DND-41 (cell line): ENCODE results near the gene GPR101.

Experiments used
- ATAC-seq: fragments of 200-7000 bp; cut with Tn5 transposase; 3 replicates; pipeline ENCODE4 v1.9.1; 2021; ENCODE audit warnings: low read depth; ENCODE audit not compliant: insufficient read depth
- DNase-seq: peaks from one replicate; pipeline ENCODE4 v3.0.0-alpha.2; 2020
- H2AFZ ChIP-seq: 2 replicates; pipeline ENCODE4 v1.6.0; 2012; ENCODE audit warnings: low read depth, low read length
- H3K27ac ChIP-seq: 2 replicates; pipeline ENCODE4 v1.5.1; 2012; ENCODE audit warnings: low read length, inconsistent platforms
- H3K27me3 ChIP-seq: fragments of 200-600 bp; sonication (generic); 2 replicates; pipeline ENCODE4 v1.6.0; 2012; ENCODE audit warnings: low read length, mild to moderate bottlenecking, inconsistent platforms; ENCODE audit not compliant: insufficient read depth, poor library complexity
- H3K36me3 ChIP-seq: 2 replicates; pipeline ENCODE4 v1.5.1; 2012; ENCODE audit warnings: low read length, inconsistent platforms; ENCODE audit not compliant: insufficient read depth
- H3K4me1 ChIP-seq: 2 replicates; pipeline ENCODE4 v1.5.1; 2012; ENCODE audit warnings: mild to moderate bottlenecking, low read length; ENCODE audit not compliant: insufficient read depth
- H3K4me2 ChIP-seq: 2 replicates; pipeline ENCODE4 v1.6.0; 2012; ENCODE audit warnings: mild to moderate bottlenecking, moderate library complexity, low read length, inconsistent platforms; ENCODE audit not compliant: insufficient read depth
- H3K4me3 ChIP-seq, 2 experiments: fragments of 200-600 bp in 1 of 2; shearing (Covaris generic) in 1 of 2; 2 replicates each; pipeline ENCODE4 v1.5.1; 2012 to 2016; ENCODE audit warnings: inconsistent platforms in 2 of 2, low read length in 2 of 2, mild to moderate bottlenecking in 2 of 2, low read depth in 1 of 2, moderate library complexity in 1 of 2
- H3K79me2 ChIP-seq: 2 replicates; pipeline ENCODE4 v1.6.0; 2012; ENCODE audit warnings: low read length, inconsistent platforms; ENCODE audit not compliant: insufficient read depth
- H3K9ac ChIP-seq: 2 replicates; pipeline ENCODE4 v1.6.0; 2012; ENCODE audit warnings: low read depth, mild to moderate bottlenecking, inconsistent platforms, low read length, moderate library complexity
- H3K9me3 ChIP-seq: 2 replicates; pipeline ENCODE4 v1.5.1; 2012; ENCODE audit warnings: low read length, moderate library complexity, mild to moderate bottlenecking, inconsistent platforms; ENCODE audit not compliant: insufficient read depth, severe bottlenecking
- H4K20me1 ChIP-seq: 2 replicates; pipeline ENCODE4 v1.6.0; 2012; ENCODE audit warnings: low read length; ENCODE audit not compliant: insufficient read depth
- CTCF ChIP-seq: IDR thresholded peaks from 2 replicates; pipeline ENCODE4 v1.5.1; 2012; ENCODE audit warnings: borderline replicate concordance, low read length, moderate library complexity, mild to moderate bottlenecking; ENCODE audit not compliant: poor library complexity, severe bottlenecking; ENCODE audit errors: extremely low read depth
- EZH2 ChIP-seq: IDR thresholded peaks from 3 replicates; pipeline ENCODE4 v1.6.1; 2012; ENCODE audit warnings: borderline replicate concordance, low read depth, mild to moderate bottlenecking, moderate library complexity, low read length, inconsistent platforms; ENCODE audit not compliant: severe bottlenecking

The GPR101 gene

GRCh38 chrX:137034508-137034872 lies 695 bp upstream of the GPR101 start:
- Histone ChIP-seq H3K9me3 (no peaks in the 10 kb centered on the region), H3K4me2 (no peak overlapping the region), H3K27ac (no peak overlapping the region), H3K9ac (no peak overlapping the region), H2AFZ (no peak overlapping the region), H3K27me3 (peaks cover 16% of the 10 kb centered on the region), H3K4me1 (peaks cover 18% of the 10 kb centered on the region), H3K79me2 (no peaks in the 10 kb centered on the region), H4K20me1 (no peaks in the 10 kb centered on the region), H3K36me3 (no peaks in the 10 kb centered on the region), H3K4me3 (no peak overlapping the region)
- DNase-seq (no peak), ATAC-seq (no peak)
- TF ChIP-seq EZH2 (no peak), CTCF (no peak)

- Histone ChIP-seq H3K36me3 (no peaks in the 10 kb centered on the region), H3K27me3 (peaks cover 23% of the 10 kb centered on the region), H3K4me2 (peak overlapping the region; percentile 100), H2AFZ (peak overlapping the region; percentile 84), H3K27ac (no peak overlapping the region), H3K4me1 (peaks cover 18% of the 10 kb centered on the region), H4K20me1 (no peaks in the 10 kb centered on the region), H3K9me3 (no peaks in the 10 kb centered on the region), H3K4me3 (peak overlapping the region; percentile 23 to 64; a peak in 3 of 4 replicates), H3K9ac (peak overlapping the region; percentile 43; the same call in 1 of the 2 replicates), H3K79me2 (no peaks in the 10 kb centered on the region)
- TF ChIP-seq EZH2, result peak; percentile 23
- TF ChIP-seq CTCF, result no peak
- ATAC-seq, result no peak
- no peak for DNase-seq
These were observed 688 bp downstream of the GPR101 start for GRCh38 chrX:137032841-137033773.

DNA sequence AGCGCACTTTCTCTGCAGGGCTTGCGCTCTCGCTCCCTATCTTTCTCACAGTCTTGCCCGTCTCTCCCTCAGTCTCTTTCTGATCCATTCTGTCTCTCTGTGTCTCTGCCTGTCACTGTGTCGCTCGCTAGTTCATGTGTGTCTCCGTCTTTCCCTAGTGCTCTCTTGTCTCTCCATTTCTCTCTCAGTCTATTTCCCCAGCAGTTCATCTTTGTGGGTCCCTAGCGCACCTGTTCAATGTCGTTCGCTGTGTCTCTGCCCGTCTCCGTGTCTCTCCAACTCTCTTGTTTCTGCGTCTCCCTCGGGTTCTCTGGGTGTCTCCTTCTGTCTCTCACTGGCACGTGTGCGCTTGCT lies 1.5 kb downstream of the GPR101 start:
- Histone ChIP-seq H4K20me1 (no peaks in the 10 kb centered on the region), H3K9me3 (no peaks in the 10 kb centered on the region), H2AFZ (peak overlapping the region; percentile 84), H3K27me3 (peaks cover 23% of the 10 kb centered on the region), H3K36me3 (no peaks in the 10 kb centered on the region), H3K9ac (peak overlapping the region; percentile 43), H3K27ac (peak overlapping the region; percentile 5; the same call in 1 of the 2 replicates), H3K4me3 (peak overlapping the region; percentile 23 to 64; a peak in 3 of 4 replicates), H3K79me2 (no peaks in the 10 kb centered on the region), H3K4me2 (peak overlapping the region; percentile 100), H3K4me1 (peaks cover 18% of the 10 kb centered on the region)
- DNase-seq (no peak), ATAC-seq (peak; percentile 55)
- TF ChIP-seq CTCF (no peak), EZH2 (no peak)
